SK-N-SH (cell line): ENCODE measurements around the gene IL16. TPM values are rescaled to one million over a fixed set of nuclear protein-coding genes. Genes with fewer than 3 reads are reported as not detected.

ENCODE experiments used
- CTCF ChIA-PET: fragments of 300-600, 350-600 bp; formaldehyde crosslinking; extraction: SDS; loops from one replicate; lab custom pipeline; 2021; lab: Yijun Ruan, JAX
- POLR2A ChIA-PET: fragments of 350-600 bp; sonication (Branson Sonifier 250); formaldehyde crosslinking; extraction: SDS; loops from one replicate; lab custom pipeline; 2020; ENCODE audit warnings: antibody characterized with exemption, inconsistent platforms; lab: Yijun Ruan, JAX
- DNase-seq: peaks from one replicate; pipeline ENCODE4 v3.0.0; 2012
- H2AFZ ChIP-seq: fragments of 200-600 bp; sonication (generic); 2 replicates; pipeline ENCODE4 v1.8.1; 2016; ENCODE audit warnings: antibody characterized with exemption, mild to moderate bottlenecking, low read depth
- H3F3A ChIP-seq: fragments of 200-600 bp; sonication (generic); replicated peaks from 2 replicates; pipeline ENCODE3; 2016; ENCODE audit warnings: antibody characterized with exemption, mild to moderate bottlenecking; ENCODE audit not compliant: insufficient read depth
- H3K27ac ChIP-seq, 2 experiments: fragments of 200-500 bp in 1 of 2; fragments of 200-600 bp in 1 of 2; sonication (Bioruptor generic) in 1 of 2; sonication (generic), shearing (Covaris generic) in 1 of 2; 2 replicates each; pipeline versions ENCODE4 v1.5.1 to v1.6.1; 2014 to 2016; ENCODE audit warnings: low read depth in 2 of 2, inconsistent platforms in 1 of 2, low read length in 1 of 2, mild to moderate bottlenecking in 1 of 2, mixed read lengths in 1 of 2
- H3K27me3 ChIP-seq: fragments of 200-600 bp; sonication (generic), shearing (Covaris generic); 2 replicates; pipeline ENCODE4 v1.6.1; 2016; ENCODE audit warnings: mixed run types; ENCODE audit not compliant: insufficient read depth
- H3K36me3 ChIP-seq, 2 experiments: fragments of 200-500 bp in 1 of 2; fragments of 200-600 bp in 1 of 2; sonication (Bioruptor generic) in 1 of 2; sonication (generic) in 1 of 2; replicated peaks in 1 of 2; 2 replicates each; pipeline versions ENCODE3 to v1.5.1; 2014 to 2016; ENCODE audit warnings: low read length in 1 of 2, mild to moderate bottlenecking in 1 of 2; ENCODE audit not compliant: insufficient read depth in 2 of 2, control insufficient read depth in 1 of 2
- H3K4me1 ChIP-seq, 2 experiments: fragments of 200-500 bp in 1 of 2; fragments of 200-600 bp in 1 of 2; sonication (Bioruptor generic) in 1 of 2; sonication (generic), shearing (Covaris generic) in 1 of 2; 2 replicates each; pipeline versions ENCODE4 v1.5.1 to v1.6.1; 2014 to 2016; ENCODE audit warnings: low read depth in 1 of 2, low read length in 1 of 2, mixed run types in 1 of 2; ENCODE audit not compliant: insufficient read depth in 2 of 2, control insufficient read depth in 1 of 2
- H3K4me2 ChIP-seq: fragments of 200-600 bp; sonication (generic), shearing (Covaris generic); 2 replicates; pipeline ENCODE4 v1.6.1; 2017; ENCODE audit warnings: mixed run types
- H3K4me3 ChIP-seq, 2 experiments: fragments of 200-500 bp in 1 of 2; fragments of 200-600 bp in 1 of 2; sonication (Bioruptor generic) in 1 of 2; sonication (generic), shearing (Covaris generic) in 1 of 2; 2 replicates each; pipeline versions ENCODE4 v1.5.1 to v1.8.1; 2014 to 2016; ENCODE audit warnings: low read depth in 2 of 2, inconsistent platforms in 1 of 2, low read length in 1 of 2, mild to moderate bottlenecking in 1 of 2, mixed read lengths in 1 of 2, moderate library complexity in 1 of 2
- H3K79me2 ChIP-seq: fragments of 200-600 bp; sonication (generic); 2 replicates; pipeline ENCODE4 v1.8.1; 2017; ENCODE audit warnings: mild to moderate bottlenecking; ENCODE audit not compliant: insufficient read depth
- H3K9ac ChIP-seq: fragments of 200-600 bp; sonication (generic); 2 replicates; pipeline ENCODE4 v1.6.1; 2017; ENCODE audit warnings: mixed run types
- H3K9me2 ChIP-seq: fragments of 200-600 bp; sonication (generic); 2 replicates; pipeline ENCODE4 v1.6.1; 2017; ENCODE audit warnings: mixed run types
- H3K9me3 ChIP-seq: fragments of 200-600 bp; sonication (generic); 2 replicates; pipeline ENCODE4 v1.6.1; 2017; ENCODE audit warnings: mixed run types, mild to moderate bottlenecking, moderate library complexity
- H4K20me1 ChIP-seq: fragments of 200-600 bp; sonication (generic); 2 replicates; pipeline ENCODE4 v1.6.1; 2017; ENCODE audit warnings: mild to moderate bottlenecking, mixed run types; ENCODE audit not compliant: insufficient read depth
- EP300 ChIP-seq, 2 experiments: IDR thresholded peaks; 2 replicates each; pipeline versions ENCODE4 v1.4.0 to v1.6.1; 2012; ENCODE audit warnings: borderline replicate concordance in 1 of 2, low read depth in 1 of 2, low read length in 1 of 2
- FOSL2 ChIP-seq: IDR thresholded peaks from 2 replicates; pipeline ENCODE4 v1.4.0; 2012; ENCODE audit warnings: low read depth, mild to moderate bottlenecking, moderate library complexity, borderline replicate concordance
- GATA2 ChIP-seq: sonication (generic); formaldehyde crosslinking; IDR thresholded peaks from 2 replicates; pipeline ENCODE4 v1.5.0; 2020; ENCODE audit warnings: mild to moderate bottlenecking, missing genetic modification reagents
- JUND ChIP-seq: IDR thresholded peaks from 2 replicates; pipeline ENCODE4 v1.4.0; 2012
- MEF2A ChIP-seq: IDR thresholded peaks from 2 replicates; pipeline ENCODE4 v1.4.0; 2012; ENCODE audit warnings: low read depth, borderline replicate concordance
- MXI1 ChIP-seq: IDR thresholded peaks from 2 replicates; pipeline ENCODE4 v1.6.1; 2012; ENCODE audit warnings: mild to moderate bottlenecking, low read depth, low read length, improper control_type of control experiment
- NFIC ChIP-seq: IDR thresholded peaks from 2 replicates; pipeline ENCODE4 v1.4.0; 2012; ENCODE audit warnings: borderline replicate concordance
- POLR2AphosphoS5 ChIP-seq: IDR thresholded peaks from 2 replicates; pipeline ENCODE4 v1.6.1; 2012; ENCODE audit warnings: low read depth, low read length
- RFX5 ChIP-seq: IDR thresholded peaks from 2 replicates; pipeline ENCODE4 v1.6.1; 2012; ENCODE audit warnings: mild to moderate bottlenecking, improper control_type of control experiment, low read length
- SIN3A ChIP-seq: IDR thresholded peaks from 2 replicates; pipeline ENCODE4 v1.6.1; 2012; ENCODE audit warnings: low read depth, mild to moderate bottlenecking, low read length, moderate library complexity, borderline replicate concordance
- WGBS: methylation state at CpG from one replicate; pipeline ENCODE4 v1.1.6; 2017; ENCODE audit warnings: low lambda C conversion rate; 5-methylcytosine and 5-hydroxymethylcytosine counted together
- polyA plus RNA-seq, 3 experiments: library from polyadenylated mRNA; depleted of rRNA; stranded (reverse); fragments of >200 nt; gene quantifications; 2 replicates each; pipeline ENCODE4 v1.2.3, GENCODE V29; 2012
- TF ChIP-seq, protein P1 (sequence below): IDR thresholded peaks from 2 replicates; pipeline ENCODE4 v1.4.0; 2012; ENCODE audit warnings: low read depth, borderline replicate concordance
- TF ChIP-seq, protein P2 (sequence below): IDR thresholded peaks from 2 replicates; pipeline ENCODE4 v1.4.0; 2012; ENCODE audit warnings: low read depth, borderline replicate concordance
- TF ChIP-seq, protein P3 (sequence below): IDR thresholded peaks from 2 replicates; pipeline ENCODE4; 2012
- TF ChIP-seq, protein P4 (sequence below): fragments of 150-350 bp; IDR thresholded peaks from 2 replicates; pipeline ENCODE4 v1.6.1; 2017; ENCODE audit warnings: antibody characterized with exemption, low read length, low read depth, borderline replicate concordance
- TF ChIP-seq, protein P5 (sequence below): fragments of 150-350 bp; IDR thresholded peaks from 2 replicates; pipeline ENCODE4 v1.6.1; 2016; ENCODE audit warnings: mild to moderate bottlenecking, low read depth, low read length

IL16 gene
- polyA plus RNA-seq, 1 of the 3 experiments (the other 2 are of a cell fraction): not detected

DNA sequence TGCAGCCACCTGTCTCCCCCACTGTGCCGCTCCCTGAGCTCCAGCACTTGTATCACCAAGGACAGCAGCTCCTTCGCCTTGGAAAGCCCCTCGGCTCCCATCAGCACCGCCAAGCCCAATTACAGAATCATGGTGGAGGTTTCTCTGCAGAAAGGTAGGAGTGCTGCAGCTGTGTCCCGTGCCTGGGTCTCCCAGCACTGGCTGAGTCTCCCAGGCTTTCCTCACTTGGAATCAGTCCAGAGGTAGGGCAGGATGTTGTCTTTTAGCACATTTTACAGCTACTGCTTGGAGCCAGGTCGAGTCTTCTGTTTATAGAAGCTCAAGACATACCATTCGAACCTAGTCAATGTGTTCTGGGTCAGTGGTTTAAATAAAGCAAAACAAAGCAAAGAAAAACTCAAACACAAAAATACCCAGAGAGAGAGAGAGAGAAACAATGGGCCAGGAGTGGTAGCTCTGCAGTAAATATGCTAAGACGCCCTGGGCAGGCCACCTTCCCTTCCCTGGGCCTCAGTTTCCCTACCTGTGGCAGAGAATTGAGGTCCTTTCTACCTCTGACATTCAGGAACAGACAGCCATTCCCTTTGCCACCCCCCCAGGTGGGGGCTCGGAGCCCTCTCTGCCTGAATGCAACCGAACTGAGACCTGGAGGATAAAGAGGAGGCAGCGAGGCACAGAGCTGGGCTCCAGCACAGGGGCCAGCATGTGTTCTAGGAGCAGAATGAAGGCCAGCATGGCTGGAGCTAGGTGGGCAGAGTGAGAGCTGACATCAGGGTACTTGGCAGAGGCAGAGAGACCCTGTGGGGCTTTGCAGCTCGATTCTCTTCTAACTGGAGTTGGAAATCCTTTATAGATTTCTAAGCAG, 83.2 kb downstream of the IL16 start:
- Histone ChIP-seq H3K9me3 (0 out of 2 replicates have a peak, but pooled peaks cover 11% of the 10 kb centered on the region), H3K4me1 (no peaks in the 10 kb centered on the region), H3K4me3 (no peak overlapping the region), H3K27ac (no peak overlapping the region), H3K27me3 (peaks cover 31% of the 10 kb centered on the region), H2AFZ (no peak overlapping the region), H4K20me1 (no peaks in the 10 kb centered on the region), H3K9me2 (no peaks in the 10 kb centered on the region), H3F3A (no peaks in the 10 kb centered on the region), H3K36me3 (no peaks in the 10 kb centered on the region), H3K79me2 (no peaks in the 10 kb centered on the region), H3K4me2 (no peak overlapping the region), H3K9ac (no peak overlapping the region)
- 42% methylated on average over 12 of the region's 12 CpGs for WGBS
- CTCF ChIA-PET: interaction anchor here (0.9 to 7.2 kb wide), 7 partner anchors 8 to 172 kb away, joined by 3 to 57 read pairs (median 4); no protein-coding TSS in a partner anchor
- POLR2A ChIA-PET: no interaction called here
- TF ChIP-seq, protein P1, sequence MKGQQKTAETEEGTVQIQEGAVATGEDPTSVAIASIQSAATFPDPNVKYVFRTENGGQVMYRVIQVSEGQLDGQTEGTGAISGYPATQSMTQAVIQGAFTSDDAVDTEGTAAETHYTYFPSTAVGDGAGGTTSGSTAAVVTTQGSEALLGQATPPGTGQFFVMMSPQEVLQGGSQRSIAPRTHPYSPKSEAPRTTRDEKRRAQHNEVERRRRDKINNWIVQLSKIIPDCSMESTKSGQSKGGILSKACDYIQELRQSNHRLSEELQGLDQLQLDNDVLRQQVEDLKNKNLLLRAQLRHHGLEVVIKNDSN: no peak
- TF ChIP-seq RFX5 (no peak), SIN3A (no peak), POLR2AphosphoS5 (no peak), GATA2 (no peak), NFIC (no peak), MXI1 (no peak), MEF2A (no peak), EP300 (IDR thresholded peaks at IDR 0.05; ENCODE audit: borderline replicate concordance in 1 of 2, low read depth in 1 of 2, low read length in 1 of 2) (no peak), FOSL2 (no peak), JUND (no peak)
- TF ChIP-seq, protein P2, sequence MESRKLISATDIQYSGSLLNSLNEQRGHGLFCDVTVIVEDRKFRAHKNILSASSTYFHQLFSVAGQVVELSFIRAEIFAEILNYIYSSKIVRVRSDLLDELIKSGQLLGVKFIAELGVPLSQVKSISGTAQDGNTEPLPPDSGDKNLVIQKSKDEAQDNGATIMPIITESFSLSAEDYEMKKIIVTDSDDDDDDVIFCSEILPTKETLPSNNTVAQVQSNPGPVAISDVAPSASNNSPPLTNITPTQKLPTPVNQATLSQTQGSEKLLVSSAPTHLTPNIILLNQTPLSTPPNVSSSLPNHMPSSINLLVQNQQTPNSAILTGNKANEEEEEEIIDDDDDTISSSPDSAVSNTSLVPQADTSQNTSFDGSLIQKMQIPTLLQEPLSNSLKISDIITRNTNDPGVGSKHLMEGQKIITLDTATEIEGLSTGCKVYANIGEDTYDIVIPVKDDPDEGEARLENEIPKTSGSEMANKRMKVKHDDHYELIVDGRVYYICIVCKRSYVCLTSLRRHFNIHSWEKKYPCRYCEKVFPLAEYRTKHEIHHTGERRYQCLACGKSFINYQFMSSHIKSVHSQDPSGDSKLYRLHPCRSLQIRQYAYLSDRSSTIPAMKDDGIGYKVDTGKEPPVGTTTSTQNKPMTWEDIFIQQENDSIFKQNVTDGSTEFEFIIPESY: no peak
- TF ChIP-seq, protein P3, sequence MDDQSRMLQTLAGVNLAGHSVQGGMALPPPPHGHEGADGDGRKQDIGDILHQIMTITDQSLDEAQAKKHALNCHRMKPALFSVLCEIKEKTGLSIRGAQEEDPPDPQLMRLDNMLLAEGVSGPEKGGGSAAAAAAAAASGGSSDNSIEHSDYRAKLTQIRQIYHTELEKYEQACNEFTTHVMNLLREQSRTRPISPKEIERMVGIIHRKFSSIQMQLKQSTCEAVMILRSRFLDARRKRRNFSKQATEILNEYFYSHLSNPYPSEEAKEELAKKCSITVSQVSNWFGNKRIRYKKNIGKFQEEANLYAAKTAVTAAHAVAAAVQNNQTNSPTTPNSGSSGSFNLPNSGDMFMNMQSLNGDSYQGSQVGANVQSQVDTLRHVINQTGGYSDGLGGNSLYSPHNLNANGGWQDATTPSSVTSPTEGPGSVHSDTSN: no peak
- TF ChIP-seq, protein P4, sequence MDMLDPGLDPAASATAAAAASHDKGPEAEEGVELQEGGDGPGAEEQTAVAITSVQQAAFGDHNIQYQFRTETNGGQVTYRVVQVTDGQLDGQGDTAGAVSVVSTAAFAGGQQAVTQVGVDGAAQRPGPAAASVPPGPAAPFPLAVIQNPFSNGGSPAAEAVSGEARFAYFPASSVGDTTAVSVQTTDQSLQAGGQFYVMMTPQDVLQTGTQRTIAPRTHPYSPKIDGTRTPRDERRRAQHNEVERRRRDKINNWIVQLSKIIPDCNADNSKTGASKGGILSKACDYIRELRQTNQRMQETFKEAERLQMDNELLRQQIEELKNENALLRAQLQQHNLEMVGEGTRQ: no peak
- TF ChIP-seq, protein P5, sequence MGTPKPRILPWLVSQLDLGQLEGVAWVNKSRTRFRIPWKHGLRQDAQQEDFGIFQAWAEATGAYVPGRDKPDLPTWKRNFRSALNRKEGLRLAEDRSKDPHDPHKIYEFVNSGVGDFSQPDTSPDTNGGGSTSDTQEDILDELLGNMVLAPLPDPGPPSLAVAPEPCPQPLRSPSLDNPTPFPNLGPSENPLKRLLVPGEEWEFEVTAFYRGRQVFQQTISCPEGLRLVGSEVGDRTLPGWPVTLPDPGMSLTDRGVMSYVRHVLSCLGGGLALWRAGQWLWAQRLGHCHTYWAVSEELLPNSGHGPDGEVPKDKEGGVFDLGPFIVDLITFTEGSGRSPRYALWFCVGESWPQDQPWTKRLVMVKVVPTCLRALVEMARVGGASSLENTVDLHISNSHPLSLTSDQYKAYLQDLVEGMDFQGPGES: no peak
- DNase-seq: no peak
